Astrocyte of the hippocampus (primary cell): ENCODE data around the gene CATSPERD.

Experiments used
- DNase-seq: peaks from one replicate; pipeline ENCODE4 v3.0.0; 2011; ENCODE audit warnings: low read depth, low spot score

The CATSPERD gene

DNA sequence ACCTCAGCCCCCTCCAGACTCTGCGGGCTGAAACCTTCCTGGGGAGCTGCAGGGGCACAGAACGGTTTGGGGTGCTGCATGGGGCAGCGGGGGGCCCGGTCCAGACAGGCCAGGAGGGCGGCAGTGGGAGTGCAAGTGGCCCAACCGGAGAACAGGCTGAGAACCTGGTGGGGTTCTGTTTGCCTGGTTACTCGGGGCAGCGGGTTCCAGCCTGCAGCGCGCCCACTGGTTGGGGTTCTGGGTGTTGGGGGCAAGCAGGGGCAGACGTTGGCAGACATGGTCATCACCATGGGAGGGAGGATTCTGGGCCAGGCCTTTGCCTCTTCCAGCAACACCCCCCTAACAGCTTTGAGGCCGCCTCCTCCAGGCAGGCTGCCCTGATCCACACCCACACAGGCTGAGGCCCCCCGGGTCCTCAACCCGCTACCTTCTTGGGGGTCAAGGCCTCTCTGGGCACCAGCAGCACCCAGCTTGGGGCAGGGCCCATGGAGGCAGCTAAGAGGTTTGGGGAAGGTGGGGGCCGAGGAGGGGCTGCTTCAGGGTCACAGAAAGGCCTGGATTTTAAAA is 64.2 kb downstream of the CATSPERD start, which contains the start of gene PRR22:
Gene PRR22 (minus strand): TSS at position 166 of the 567 bp plus-strand sequence. CDS start 86 bp downstream, at position 80.
- no peak for DNase-seq

GRCh38 chr19:5785423-5785822 is 65.0 kb downstream of the CATSPERD start:
- DNase-seq, result no peak

GRCh38 chr19:5786593-5787408 is 66.4 kb downstream of the CATSPERD start:
- no peak for DNase-seq

DNA sequence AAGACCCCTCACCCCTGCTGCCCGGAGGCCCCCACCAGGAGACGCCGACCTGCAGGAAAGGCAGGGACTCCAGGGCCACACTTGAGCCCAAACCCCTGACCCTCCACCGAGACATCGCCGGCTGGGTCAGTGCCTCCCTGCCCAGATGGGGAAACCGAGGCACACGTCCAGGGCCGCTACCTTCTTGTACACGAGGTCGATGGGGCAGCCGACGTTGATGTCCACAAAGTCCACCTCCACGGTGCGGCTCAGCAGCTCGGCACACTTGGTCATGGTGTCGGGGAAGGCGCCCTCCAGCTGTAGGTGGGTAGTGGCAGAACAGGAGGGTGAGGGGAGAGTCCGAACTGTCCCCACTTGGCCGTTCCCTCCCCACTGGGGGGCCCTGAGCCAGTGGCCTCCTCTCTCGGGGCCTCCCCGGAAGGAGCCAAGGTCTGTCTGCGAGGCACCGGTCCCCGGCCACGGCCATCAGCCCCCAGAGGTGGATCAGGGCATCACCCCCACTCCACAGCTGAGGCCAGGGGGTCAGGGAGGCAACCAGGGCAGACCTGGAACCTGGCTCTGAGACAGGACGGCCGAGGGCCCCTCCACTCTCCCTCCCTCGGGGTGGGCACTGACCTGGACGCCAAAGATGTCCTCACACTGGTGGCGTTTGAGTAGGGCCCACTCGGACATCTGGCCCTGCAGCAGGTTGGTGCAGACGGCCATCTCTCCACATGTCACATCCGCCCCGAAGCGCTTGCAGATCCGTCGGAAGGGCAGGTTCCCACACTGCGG is 67.2 kb downstream of the CATSPERD start:
- no peak for DNase-seq

- DNase-seq, result no peak
These were observed 68.0 kb downstream of the CATSPERD start for GRCh38 chr19:5788422-5788821.

DNA sequence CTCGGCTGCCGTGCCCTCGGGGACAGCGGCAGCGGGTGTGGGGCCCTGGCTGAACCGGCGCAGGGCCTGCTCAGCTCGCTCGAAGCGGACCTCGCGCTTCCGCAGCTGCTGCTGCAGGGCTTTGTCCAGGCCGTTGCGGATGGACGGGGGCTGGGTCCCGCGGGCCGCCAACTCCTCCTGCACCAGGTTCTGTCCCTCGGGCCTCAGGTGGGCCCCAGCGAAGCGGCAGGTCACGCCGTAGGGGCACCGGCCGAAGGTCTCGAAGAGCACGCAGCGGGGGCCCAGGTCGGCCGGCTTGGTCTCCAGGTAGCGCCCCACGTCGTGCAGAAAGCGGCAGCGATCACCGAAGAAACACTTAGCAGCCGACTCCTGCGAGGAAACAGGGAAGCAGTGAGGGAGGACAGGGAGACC is 68.9 kb downstream of the CATSPERD start:
- no peak for DNase-seq

DNA sequence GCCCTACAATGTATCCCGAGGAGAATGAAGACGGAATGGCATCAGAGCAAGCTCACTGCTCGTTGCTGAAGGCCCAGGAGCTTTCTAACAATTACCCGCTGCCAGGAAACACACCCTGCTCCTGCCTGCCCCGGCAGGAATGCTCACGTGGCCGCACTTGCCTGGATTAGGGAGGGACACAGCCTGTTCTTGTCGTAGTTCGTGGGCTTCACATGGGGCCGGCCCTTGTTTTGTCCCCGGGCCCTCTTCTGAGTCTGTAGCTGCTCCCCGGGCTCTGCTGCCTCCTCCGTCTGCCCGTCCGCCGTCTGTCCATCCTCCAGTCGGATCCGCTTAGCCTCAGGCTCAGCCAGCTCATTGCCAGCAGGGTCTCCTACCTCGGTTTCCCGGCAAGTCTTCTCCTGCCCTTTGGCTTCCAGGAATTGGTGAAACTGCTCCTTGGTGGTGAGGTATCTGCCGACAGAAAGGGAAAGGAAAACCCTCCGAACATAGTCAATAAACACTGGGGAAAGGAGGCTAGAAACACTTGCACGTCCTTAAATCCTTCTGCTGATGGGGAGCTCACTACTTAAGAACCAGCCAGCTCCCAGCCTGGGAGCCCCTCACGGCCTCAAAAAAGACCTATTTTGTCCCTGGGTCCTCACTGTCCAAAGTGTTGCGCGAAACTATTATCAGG is 69.6 kb downstream of the CATSPERD start:
- DNase-seq, result no peak

DNA sequence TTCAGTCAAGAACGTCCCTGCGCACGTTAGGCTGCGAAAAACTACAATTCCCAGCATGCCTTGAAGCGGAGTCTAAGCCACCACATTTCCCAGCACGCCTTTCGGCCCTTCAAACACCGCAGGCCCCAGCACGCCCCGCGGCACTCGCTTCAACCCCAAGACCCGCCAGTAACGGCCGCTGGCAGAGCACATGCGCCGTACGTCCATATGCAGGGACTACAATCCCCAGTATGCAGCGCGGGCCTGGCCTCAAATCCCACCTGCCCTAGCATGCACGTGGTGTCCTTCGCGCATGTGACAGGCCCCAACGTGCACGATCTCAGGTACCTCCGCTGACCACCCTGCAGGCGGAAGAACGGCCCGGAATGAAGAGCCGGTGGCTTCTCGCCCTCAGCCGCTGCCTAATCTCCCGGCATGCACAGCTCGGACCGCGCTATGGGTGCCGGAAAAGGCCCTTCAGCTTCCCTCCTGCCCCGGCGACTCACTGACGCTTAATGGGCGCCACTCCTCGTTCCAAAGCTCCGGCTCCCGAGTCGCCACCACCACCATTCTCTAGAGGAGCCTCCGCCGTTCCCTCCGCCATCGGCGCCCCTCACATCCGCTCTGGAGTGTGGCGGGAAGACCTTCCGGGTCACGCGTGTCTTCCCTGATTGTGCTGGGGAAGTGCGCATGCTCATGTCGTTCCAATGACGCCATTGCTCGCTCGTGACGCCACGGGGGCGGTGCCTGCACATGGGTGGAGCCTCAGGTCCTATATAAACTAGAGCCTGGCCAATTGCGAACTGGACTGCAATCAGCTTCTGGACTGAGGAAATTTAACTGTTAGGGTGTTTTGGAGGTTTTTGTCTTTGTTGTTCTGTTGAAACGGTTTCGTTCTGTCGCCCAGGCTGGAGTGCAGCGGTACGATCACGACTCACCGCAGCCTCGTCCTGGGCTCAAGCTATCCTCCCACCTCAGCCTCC is 70.4 kb downstream of the CATSPERD start, which contains the start of gene DUS3L:
Gene DUS3L (minus strand): TSS at position 605 of the 962 bp plus-strand sequence. CDS start 22 bp downstream, at position 583.
- DNase-seq, result peak; percentile 99

- no peak for DNase-seq
These were observed 71.8 kb downstream of the CATSPERD start for GRCh38 chr19:5792224-5792623.

- DNase-seq, result no peak
These were observed 72.8 kb downstream of the CATSPERD start for GRCh38 chr19:5793188-5793587.

GRCh38 chr19:5795382-5795919 is 75.0 kb downstream of the CATSPERD start:
- DNase-seq, result no peak

GRCh38 chr19:5798244-5798643 is 77.8 kb downstream of the CATSPERD start:
- no peak for DNase-seq

GRCh38 chr19:5799247-5800241 is 79.1 kb downstream of the CATSPERD start:
- DNase-seq, result no peak

DNA sequence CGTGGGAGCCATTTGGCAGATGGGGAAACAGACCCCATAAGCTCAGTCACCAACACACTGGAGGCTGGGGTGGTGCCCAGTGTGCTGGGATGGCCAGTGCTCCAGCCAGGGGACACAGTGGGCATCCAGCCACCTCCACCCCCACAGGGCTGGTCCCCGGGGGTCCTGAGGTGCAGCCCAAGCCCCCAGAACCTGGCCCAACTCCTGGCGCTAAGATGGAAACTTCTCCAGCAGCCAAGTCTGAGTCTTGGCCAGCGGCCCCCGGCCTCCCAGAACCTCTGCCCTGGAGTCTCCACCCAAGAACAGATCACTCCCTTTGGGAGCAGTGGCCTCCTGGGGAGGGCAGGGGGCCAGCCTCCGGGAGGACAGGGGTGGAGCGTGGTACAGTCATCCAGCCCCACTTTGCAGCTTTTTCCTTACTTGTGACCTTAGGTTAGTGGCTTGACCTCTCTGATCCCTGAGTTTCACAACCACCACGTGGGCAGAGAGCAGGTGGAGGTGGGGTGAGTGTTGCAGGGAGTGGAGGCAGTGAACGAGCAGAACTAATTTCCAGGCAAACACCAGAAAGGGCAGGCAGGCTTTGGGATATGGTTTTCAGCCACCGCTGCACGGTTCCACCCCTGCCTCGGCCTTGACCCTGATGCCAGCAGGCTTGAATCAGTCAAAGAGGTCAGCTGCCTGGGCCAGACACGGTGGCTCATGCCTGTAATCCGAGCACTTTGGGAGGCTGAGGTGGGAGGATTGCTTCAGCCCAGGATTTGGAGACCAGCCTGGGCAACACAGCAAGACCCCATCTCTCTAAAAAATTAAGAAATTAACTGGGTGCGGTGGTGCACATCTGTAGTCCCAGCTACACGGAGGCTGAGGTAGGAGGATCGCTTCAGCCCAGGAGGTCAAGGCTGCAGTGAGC is 80.2 kb downstream of the CATSPERD start:
- DNase-seq, result no peak

DNA sequence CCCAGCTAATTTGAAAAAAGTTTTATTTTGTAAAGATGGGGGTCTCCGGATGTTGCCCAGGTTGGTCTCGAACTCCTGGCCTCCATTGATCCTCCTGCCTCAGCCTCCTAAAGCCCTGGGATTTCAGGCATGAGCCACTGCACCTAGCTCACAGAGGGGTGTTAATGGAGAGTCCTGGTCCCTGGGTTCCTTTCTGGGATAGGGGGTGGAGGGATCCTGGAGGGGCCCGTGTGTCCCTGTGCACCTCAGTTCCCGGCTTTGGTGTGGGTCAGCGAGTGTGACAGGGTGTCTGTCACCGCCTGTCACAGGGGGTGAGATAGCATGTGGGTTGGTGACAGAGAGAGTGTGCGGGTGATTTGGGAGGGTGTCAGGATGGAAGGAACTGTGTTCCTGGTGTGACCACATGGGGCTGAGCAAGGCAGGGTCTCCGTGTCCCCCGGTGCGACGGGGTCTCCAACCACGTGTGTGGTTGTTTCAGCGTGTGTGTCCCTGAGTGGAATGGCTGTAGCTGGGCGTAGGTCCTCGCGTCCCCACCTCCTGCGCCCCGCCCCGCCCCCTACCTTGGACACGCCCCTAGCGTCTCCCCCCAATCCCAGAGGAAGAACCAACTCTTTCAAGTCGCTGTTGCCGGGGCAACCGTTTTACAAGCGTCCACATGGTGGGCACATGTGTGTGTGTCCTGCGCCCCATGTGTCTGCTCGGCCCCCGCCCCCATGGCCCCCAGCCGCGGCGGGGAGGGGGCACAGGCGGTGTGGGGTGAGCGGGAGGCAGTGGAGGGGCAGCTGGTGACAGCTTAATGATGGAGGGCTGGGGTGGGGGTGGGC is 81.6 kb downstream of the CATSPERD start:
- peak; percentile 36 for DNase-seq

DNA sequence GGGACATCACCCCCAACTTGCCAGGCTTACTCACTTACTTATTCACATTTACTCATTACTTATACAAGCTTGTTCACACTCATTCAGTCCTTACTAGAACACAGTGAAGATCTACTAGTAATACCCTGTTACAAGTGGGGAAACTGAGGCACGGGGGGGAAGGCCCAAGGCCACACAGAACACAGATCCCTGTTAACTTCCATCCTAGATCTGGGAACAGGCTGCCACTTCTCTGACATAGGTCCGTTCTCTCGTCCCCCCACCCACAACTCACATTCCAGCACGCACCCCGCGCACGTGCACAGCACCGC is 83.0 kb downstream of the CATSPERD start:
- DNase-seq, result no peak
